HepG2 (cell line): ENCODE measurements around the gene LCN12. TPM values are rescaled to one million over a fixed set of nuclear protein-coding genes. Genes with fewer than 3 reads are reported as not detected.
A peak's percentile ranks its signal among the peaks of the same experiment; 100 is the strongest.

ENCODE experiments used
- ATAC-seq: fragments of 200-7000 bp; cut with Tn5 transposase; 3 replicates; pipeline ENCODE4 v1.9.1; 2020; ENCODE audit warnings: mild to moderate bottlenecking, moderate library complexity
- BruUV-seq: library from RNA; stranded (reverse); fragments of 400-500 nt; replicated peaks from 2 replicates; lab custom pipeline; 2021; lab: Mats Ljungman, UMichigan
- CTCF ChIA-PET: fragments of 300-600 bp; formaldehyde crosslinking; extraction: SDS; loops from one replicate; lab custom pipeline; 2021; ENCODE audit warnings: low total read pairs, inconsistent platforms, low intra/inter-chr PET ratio; lab: Yijun Ruan, JAX
- POLR2A ChIA-PET: fragments of 350-600 bp; sonication (Branson Sonifier 250); formaldehyde crosslinking; loops from one replicate; lab custom pipeline; 2020; ENCODE audit warnings: antibody characterized with exemption, inconsistent platforms; lab: Yijun Ruan, JAX
- DNase-seq: peaks from one replicate; pipeline ENCODE4 v3.0.0-alpha.2; 2015; ENCODE audit warnings: low spot score
- FAIRE-seq: peaks from 3 replicates; lab custom pipeline; 2011; peaks lifted over from hg19 to GRCh38; lab: Jason Lieb, UNC
- H2AFZ ChIP-seq: one replicate; pipeline ENCODE4 v1.6.1; 2011; ENCODE audit warnings: low read length, inconsistent platforms
- H3K27ac ChIP-seq: fragments of 300-600 bp; 3 replicates; pipeline ENCODE4 v1.8.0; 2011; ENCODE audit warnings: mixed run types, mild to moderate bottlenecking, mixed read lengths, low read length, inconsistent platforms; ENCODE audit not compliant: insufficient read depth; ENCODE audit errors: extremely low read length
- H3K27me3 ChIP-seq, 2 experiments: fragments of 200-600 bp in 1 of 2; 2 replicates in 1 of 2; 3 replicates in 1 of 2; pipeline versions ENCODE4 v1.6.0 to v1.8.0; 2011; ENCODE audit warnings: low read length in 2 of 2, mild to moderate bottlenecking in 2 of 2, moderate library complexity in 2 of 2, inconsistent platforms in 1 of 2; ENCODE audit not compliant: insufficient read depth in 2 of 2, control insufficient read depth in 1 of 2
- H3K36me3 ChIP-seq, 2 experiments: fragments of 200-600 bp in 1 of 2; replicated peaks in 1 of 2; 2 replicates in 1 of 2; 3 replicates in 1 of 2; pipeline versions ENCODE4 v1.5.1 to v1.8.0; 2011; ENCODE audit warnings: low read length in 2 of 2, inconsistent platforms in 1 of 2; ENCODE audit not compliant: insufficient read depth in 2 of 2, control insufficient read depth in 1 of 2
- H3K4me1 ChIP-seq: 2 replicates; pipeline ENCODE4 v1.5.1; 2012; ENCODE audit warnings: low read length, inconsistent platforms; ENCODE audit not compliant: insufficient read depth
- H3K4me2 ChIP-seq: 2 replicates; pipeline ENCODE4 v1.6.0; 2011; ENCODE audit warnings: low read depth, low read length, inconsistent platforms
- H3K4me3 ChIP-seq, 3 experiments: fragments of 200-600 bp in 1 of 3; sonication (generic), shearing (Covaris generic) in 1 of 3; replicated peaks in 1 of 3; 2 replicates each; pipeline ENCODE4 v1.5.1; 2011 to 2016; ENCODE audit warnings: low read length in 3 of 3, inconsistent platforms in 2 of 3, low read depth in 2 of 3, mild to moderate bottlenecking in 2 of 3, control low read depth in 1 of 3, mixed read lengths in 1 of 3; ENCODE audit not compliant: insufficient read depth in 1 of 3
- H3K79me2 ChIP-seq: one replicate; pipeline ENCODE4 v1.6.1; 2011; ENCODE audit warnings: low read length, inconsistent platforms; ENCODE audit not compliant: insufficient read depth
- H3K9ac ChIP-seq: 2 replicates; pipeline ENCODE4 v1.6.0; 2011; ENCODE audit warnings: mild to moderate bottlenecking, low read depth, low read length, inconsistent platforms; ENCODE audit not compliant: insufficient read depth
- H3K9me3 ChIP-seq: 2 replicates; pipeline ENCODE4 v1.5.1; 2012; ENCODE audit warnings: mild to moderate bottlenecking, low read length
- H4K20me1 ChIP-seq: 2 replicates; pipeline ENCODE4 v1.6.0; 2011; ENCODE audit warnings: inconsistent platforms, mild to moderate bottlenecking, low read length, moderate library complexity; ENCODE audit not compliant: insufficient read depth
- AGO2 ChIP-seq: fragments of 200-400 bp; formaldehyde crosslinking; optimal IDR thresholded peaks from 2 replicates; pipeline ENCODE3; 2017; ENCODE audit warnings: mild to moderate bottlenecking, low read depth, low read length, moderate library complexity
- AKAP8 ChIP-seq: sonication (generic); formaldehyde crosslinking; IDR thresholded peaks from 2 replicates; pipeline ENCODE4 v1.5.1; 2020; ENCODE audit warnings: mild to moderate bottlenecking, missing genetic modification reagents
- AKNA ChIP-seq: sonication (generic); formaldehyde crosslinking; IDR thresholded peaks from 2 replicates; pipeline ENCODE4 v1.4.0; 2020; ENCODE audit warnings: missing genetic modification reagents, borderline replicate concordance
- KLF6 ChIP-seq: IDR thresholded peaks from 2 replicates; pipeline ENCODE4 v1.8.0; 2016; ENCODE audit warnings: missing biosample characterization, missing genetic modification reagents
- POLR2AphosphoS5 ChIP-seq: IDR thresholded peaks from 2 replicates; pipeline ENCODE4 v1.6.1; 2012; ENCODE audit warnings: low read depth, low read length
- POLR2G ChIP-seq: fragments of 200-400 bp; formaldehyde crosslinking; IDR thresholded peaks from 2 replicates; pipeline ENCODE4 v1.6.1; 2018; ENCODE audit warnings: mild to moderate bottlenecking, low read depth, low read length, moderate library complexity
- RBFOX2 ChIP-seq: fragments of 200-400 bp; formaldehyde crosslinking; IDR thresholded peaks from 2 replicates; pipeline ENCODE4 v1.6.1; 2017; ENCODE audit warnings: low read depth, mild to moderate bottlenecking, low read length
- ZBTB10 ChIP-seq: sonication (generic); formaldehyde crosslinking; IDR thresholded peaks from 2 replicates; pipeline ENCODE4 v1.4.0; 2020; ENCODE audit warnings: missing genetic modification reagents, borderline replicate concordance
- whole genome bisulfite sequencing: methylation state at CpG from one replicate; pipeline ENCODE4 v1.1.6; 2017; ENCODE audit warnings: low lambda C conversion rate; 5-methylcytosine and 5-hydroxymethylcytosine counted together
- in situ Hi-C: cut with HindIII; loops from 2 replicates; pipeline ENCODE4 v1.10.0; 2017; ENCODE audit warnings: low pct_unique_long_range_greater_than_20kb; ENCODE audit not compliant: extremely low pct_ligation_motif_present
- intact Hi-C: fragments of 100-400 bp; cut with micrococcal nuclease; formaldehyde crosslinking; loops from one replicate; pipeline ENCODE4 v1.10.0; 2022; ENCODE audit not compliant: unreplicated experiment
- polyA plus RNA-seq, 8 experiments: library from polyadenylated mRNA; depleted of rRNA in 3 of 8; stranded (reverse) in 7 of 8; unstranded in 1 of 8; fragments of >200 nt; fragmentation: Illumina TruSeq in 4 of 8; extraction: Trizol in 4 of 8; gene quantifications; 2 replicates each; pipeline versions ENCODE4 v1.2.1 to v1.2.3, GENCODE V29; 2011 to 2016; ENCODE audit warnings: low read depth in 4 of 8, missing spikeins in 1 of 8, mixed read lengths in 1 of 8; ENCODE audit not compliant: insufficient read depth in 1 of 8
- total RNA-seq, 5 experiments: library from RNA; depleted of rRNA; stranded (reverse); fragments of >200 nt; fragmentation: Illumina TruSeq; extraction: Trizol; gene quantifications; 2 replicates each; pipeline ENCODE4 v1.2.3, GENCODE V29; 2016; ENCODE audit warnings: low read depth in 1 of 5

Gene LCN12
- total and polyA plus RNA-seq, 2 of the 13 experiments (the other 11 are each of a cell fraction or from before 2014, with no cell fraction given), result 3.4 to 6.9 TPM

DNA sequence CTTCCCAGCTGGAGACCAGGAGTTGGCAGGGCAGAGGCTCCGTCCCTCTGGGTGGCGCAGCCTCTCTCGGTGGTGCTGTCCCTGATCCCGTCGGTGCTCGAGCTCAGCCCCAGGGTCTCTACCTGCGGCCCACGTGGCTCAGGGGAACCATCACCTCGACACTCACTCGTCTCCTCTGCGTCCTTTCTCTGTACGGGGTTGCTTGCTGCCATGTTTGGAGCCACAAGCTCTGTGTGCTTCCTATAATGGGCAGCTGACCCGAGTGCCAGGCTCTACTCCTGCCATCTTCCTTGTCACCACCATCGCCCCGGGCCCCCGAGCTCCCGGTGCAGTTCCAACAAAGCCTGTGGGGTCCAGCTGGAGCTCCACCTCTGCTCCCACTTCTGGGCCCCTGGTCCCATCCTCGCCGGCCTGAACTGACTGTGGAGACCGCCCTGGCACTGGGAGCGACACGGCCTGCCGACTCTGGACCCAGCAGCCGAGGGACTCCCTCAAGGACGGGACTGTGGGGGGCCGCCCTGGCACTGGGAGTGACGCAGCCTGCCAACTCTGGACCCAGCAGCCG is 12.6 kb upstream of the LCN12 start:
- H3K9me3 ChIP-seq, result no peaks in the 10 kb centered on the region
- no peak for DNase-seq
- H4K20me1 ChIP-seq, result no peaks in the 10 kb centered on the region
- intact Hi-C loops, result loop anchor here (5.0 kb wide), 1 partner anchor 52 kb away; the partner anchor contains the start of gene TRAF2
- H2AFZ ChIP-seq, result no peak overlapping the region
- H3K9ac ChIP-seq, result no peak overlapping the region
- H3K4me2 ChIP-seq, result no peak overlapping the region
- peaks cover 10% of the 10 kb centered on the region for H3K79me2 ChIP-seq
- ChIA-PET CTCF (no interaction called here), POLR2A (interaction anchor here (1.1 kb wide), 1 partner anchor 8 kb away, joined by 3 read pairs; no protein-coding TSS in a partner anchor)
- in situ Hi-C loops, result no loop called here
- H3K4me3 ChIP-seq, result no peak overlapping the region
- no TSS peak for BruUV-seq
- 0 out of 2 replicates have a peak, but pooled peaks have one; percentile 33 for TF ChIP-seq AKAP8 (CRISPR knock-in tag)
- TF ChIP-seq AGO2, result peak; percentile 94
- peak; percentile 34; the same call in 1 of the 2 replicates for TF ChIP-seq RBFOX2
- TF ChIP-seq KLF6 (CRISPR knock-in tag), result no peak
- TF ChIP-seq POLR2AphosphoS5, result peak; percentile 13; the same call in 1 of the 2 replicates
- TF ChIP-seq POLR2G, result peak; percentile 49; the same call in 1 of the 2 replicates
- peaks cover 8 to 36% of the 10 kb centered on the region in 2 experiments for H3K36me3 ChIP-seq
- peaks cover 21% of the 10 kb centered on the region for H3K4me1 ChIP-seq
- H3K27ac ChIP-seq, result no peak overlapping the region
- ATAC-seq, result no peak
- H3K27me3 ChIP-seq, result no peaks in the 10 kb centered on the region
- no peak for FAIRE-seq
- WGBS, result 95% methylated on average over 23 of the region's 28 CpGs

GRCh38 chr9:136939996-136940525 is 12.0 kb upstream of the LCN12 start:
- H3K27me3 ChIP-seq, result no peaks in the 10 kb centered on the region
- H3K4me1 ChIP-seq, result peaks cover 21% of the 10 kb centered on the region
- H2AFZ ChIP-seq, result no peak overlapping the region
- H3K36me3 ChIP-seq, result peaks cover 8 to 36% of the 10 kb centered on the region in 2 experiments
- H3K9me3 ChIP-seq, result no peaks in the 10 kb centered on the region
- in situ Hi-C loops (no loop called here), intact Hi-C loops (loop anchor here (5.0 kb wide), 1 partner anchor 53 kb away; the partner anchor contains the start of gene TRAF2)
- FAIRE-seq (no peak), DNase-seq (no peak), ATAC-seq (no peak)
- BruUV-seq, result no TSS peak
- POLR2A ChIA-PET, result no interaction called here
- no peak overlapping the region for H3K9ac ChIP-seq
- H3K4me2 ChIP-seq, result no peak overlapping the region
- H3K4me3 ChIP-seq, result no peak overlapping the region
- 100% methylated on average over 5 of the region's 16 CpGs for WGBS
- CTCF ChIA-PET, result no interaction called here
- H3K27ac ChIP-seq, result no peak overlapping the region
- peaks cover 10% of the 10 kb centered on the region for H3K79me2 ChIP-seq
- H4K20me1 ChIP-seq, result no peaks in the 10 kb centered on the region
- no peak for TF ChIP-seq ZBTB10 (CRISPR knock-in tag)
- no peak for TF ChIP-seq AKNA
